Measurements from ENCODE around the gene MAFG. TPM values are rescaled to one million over a fixed set of nuclear protein-coding genes. Genes with fewer than 3 reads are reported as not detected.

MAFG gene
- total and polyA plus RNA-seq, 2 of the 13 experiments (the other 11 are each of a cell fraction or from before 2014, with no cell fraction given) = 14.5 to 20.0 TPM

- TF ChIP-seq NFYB (CRISPR knock-in tag; IDR thresholded peaks at IDR 0.05) = no peak
- TF ChIP-seq ZNF768 (CRISPR knock-in tag; IDR thresholded peaks at IDR 0.05) = no peak
- no peak for TF ChIP-seq TFAP4 (IDR thresholded peaks at IDR 0.05; ENCODE audit: borderline replicate concordance, low read depth)
- no peak for TF ChIP-seq ZNF362 (CRISPR knock-in tag; IDR thresholded peaks at IDR 0.05; ENCODE audit: borderline replicate concordance)
- peak; percentile 43; the same call in 1 of the 2 replicates for TF ChIP-seq ZNF788 (CRISPR knock-in tag; IDR thresholded peaks at IDR 0.05; ENCODE audit: borderline replicate concordance)
- no peak for TF ChIP-seq ZSCAN9 (CRISPR knock-in tag; IDR thresholded peaks at IDR 0.05; ENCODE audit: borderline replicate concordance)
- no peak for TF ChIP-seq ZNF556 (CRISPR knock-in tag; IDR thresholded peaks at IDR 0.05; ENCODE audit: borderline replicate concordance)
- no peak for TF ChIP-seq ZNF567 (CRISPR knock-in tag; IDR thresholded peaks at IDR 0.05; ENCODE audit: borderline replicate concordance)
- no peak for TF ChIP-seq DR1 (CRISPR knock-in tag; IDR thresholded peaks at IDR 0.05)
- TF ChIP-seq ZNF256 (CRISPR knock-in tag; conservative IDR thresholded peaks at IDR 0.05) = no peak
- TF ChIP-seq CREB1 (IDR thresholded peaks at IDR 0.05) = no peak
- no peak for TF ChIP-seq CREB1 (CRISPR knock-in tag; IDR thresholded peaks at IDR 0.05)
- TF ChIP-seq MTA3 (CRISPR knock-in tag; IDR thresholded peaks at IDR 0.05) = no peak
- TF ChIP-seq POLR2G (IDR thresholded peaks at IDR 0.05; ENCODE audit: low read depth, low read length) = peak; percentile 30; the same call in 1 of the 2 replicates
- no peak for TF ChIP-seq SETDB1 (CRISPR knock-in tag; IDR thresholded peaks at IDR 0.05; ENCODE audit: borderline replicate concordance)
- TF ChIP-seq ZBTB40 (IDR thresholded peaks at IDR 0.05) = no peak
- TF ChIP-seq ZBTB40 (CRISPR knock-in tag; IDR thresholded peaks at IDR 0.05) = 0 out of 2 replicates have a peak, but pooled peaks have one; percentile 51
- TF ChIP-seq ZNF138 (CRISPR knock-in tag; IDR thresholded peaks at IDR 0.05; ENCODE audit: low read depth) = 0 out of 2 replicates have a peak, but pooled peaks have one; percentile 51
- no peak for TF ChIP-seq ZNF747 (CRISPR knock-in tag; IDR thresholded peaks at IDR 0.05; ENCODE audit: borderline replicate concordance)
- no peak for TF ChIP-seq ZNF564 (CRISPR knock-in tag; IDR thresholded peaks at IDR 0.05)
- peak; percentile 21 for TF ChIP-seq HNRNPLL (IDR thresholded peaks at IDR 0.05; ENCODE audit: low read depth, low read length, poor library complexity, severe bottlenecking)
Observed at GRCh38 chr17:81933178-81933699, 5.7 kb upstream of the MAFG start (continued).

All from HepG2 (cell line).